Osteocyte (in vitro differentiated cells): ENCODE data around the gene PTGES3. TPM values are rescaled to one million over a fixed set of nuclear protein-coding genes. Genes with fewer than 3 reads are reported as not detected.
A peak's percentile ranks its signal among the peaks of the same experiment; 100 is the strongest.

ENCODE experiments used
- DNase-seq: peaks from one replicate; pipeline ENCODE4 v3.0.0; 2021; ENCODE audit warnings: mixed read lengths; ENCODE audit not compliant: unreplicated experiment; ENCODE audit errors: extremely low spot score
- H3K27ac Mint-ChIP-seq: one replicate; pipeline ENCODE4 v1.8.0; 2021; ENCODE audit warnings: mild to moderate bottlenecking, mixed read lengths; ENCODE audit not compliant: unreplicated experiment
- H3K27me3 Mint-ChIP-seq: one replicate; pipeline ENCODE4 v1.8.0; 2021; ENCODE audit warnings: mixed read lengths; ENCODE audit not compliant: unreplicated experiment
- H3K36me3 Mint-ChIP-seq: one replicate; pipeline ENCODE4 v1.8.0; 2021; ENCODE audit warnings: mixed read lengths; ENCODE audit not compliant: unreplicated experiment
- H3K4me1 Mint-ChIP-seq: one replicate; pipeline ENCODE4 v1.8.0; 2021; ENCODE audit warnings: mixed read lengths; ENCODE audit not compliant: unreplicated experiment
- H3K4me3 Mint-ChIP-seq: one replicate; pipeline ENCODE4 v1.8.0; 2021; ENCODE audit warnings: mild to moderate bottlenecking, moderate library complexity, mixed read lengths; ENCODE audit not compliant: unreplicated experiment
- H3K9me3 Mint-ChIP-seq: one replicate; pipeline ENCODE4 v1.8.0; 2021; ENCODE audit warnings: mixed read lengths; ENCODE audit not compliant: unreplicated experiment
- CTCF ChIP-seq: fragments of 200-600 bp; sonication (generic); IDR thresholded peaks from 2 replicates; pipeline ENCODE4 v1.5.0; 2021; ENCODE audit warnings: antibody characterized with exemption, mild to moderate bottlenecking, moderate library complexity
- total RNA-seq: library from RNA; stranded (reverse); gene quantifications from 2 replicates; pipeline ENCODE4 v1.2.1, GENCODE V29; 2021

Gene PTGES3
- total RNA-seq, 1 donor from 2014 or later: 140 TPM

GRCh38 chr12:56629459-56630179, 58.5 kb downstream of the PTGES3 start:
- H3K9me3 Mint-ChIP-seq: no peaks in the 10 kb centered on the region
- peaks cover 7% of the 10 kb centered on the region for H3K36me3 Mint-ChIP-seq
- H3K27ac Mint-ChIP-seq: peak overlapping the region; percentile 92
- H3K4me1 Mint-ChIP-seq: peaks cover 61% of the 10 kb centered on the region
- DNase-seq: no peak
- no peaks in the 10 kb centered on the region for H3K27me3 Mint-ChIP-seq
- peak overlapping the region; percentile 87 for H3K4me3 Mint-ChIP-seq
- no peak for TF ChIP-seq CTCF

- H3K27ac Mint-ChIP-seq: peak overlapping the region; percentile 92
- H3K27me3 Mint-ChIP-seq: no peaks in the 10 kb centered on the region
- H3K4me3 Mint-ChIP-seq: peak overlapping the region; percentile 87
- no peak for TF ChIP-seq CTCF
- no peak for DNase-seq
- H3K36me3 Mint-ChIP-seq: peaks cover 10% of the 10 kb centered on the region
- H3K9me3 Mint-ChIP-seq: no peaks in the 10 kb centered on the region
- peaks cover 59% of the 10 kb centered on the region for H3K4me1 Mint-ChIP-seq
These were observed 59.2 kb downstream of the PTGES3 start for GRCh38 chr12:56628671-56629458.

GRCh38 chr12:56626701-56627100, 61.4 kb downstream of the PTGES3 start:
- Mint-ChIP-seq H3K27me3 (no peaks in the 10 kb centered on the region), H3K9me3 (no peaks in the 10 kb centered on the region)
- TF ChIP-seq CTCF: no peak

GRCh38 chr12:56622535-56622934, 65.5 kb downstream of the PTGES3 start:
- no peaks in the 10 kb centered on the region for H3K27me3 Mint-ChIP-seq
- no peak overlapping the region for H3K27ac Mint-ChIP-seq
- no peak overlapping the region for H3K4me3 Mint-ChIP-seq
- H3K9me3 Mint-ChIP-seq: no peaks in the 10 kb centered on the region
- no peak for DNase-seq
- H3K4me1 Mint-ChIP-seq: peaks cover 14% of the 10 kb centered on the region
- H3K36me3 Mint-ChIP-seq: peaks cover 24% of the 10 kb centered on the region
- TF ChIP-seq CTCF: no peak

More at GRCh38 chr12:56626701-56627100, 61.4 kb downstream of the PTGES3 start:
- Mint-ChIP-seq H3K36me3 (peaks cover 13% of the 10 kb centered on the region), H3K4me1 (peaks cover 40% of the 10 kb centered on the region), H3K27ac (no peak overlapping the region), H3K4me3 (no peak overlapping the region)
- DNase-seq: no peak

GRCh38 chr12:56616925-56617324, 71.2 kb downstream of the PTGES3 start:
- DNase-seq: no peak
- Mint-ChIP-seq H3K27ac (no peak overlapping the region), H3K4me3 (no peak overlapping the region), H3K9me3 (no peaks in the 10 kb centered on the region), H3K27me3 (no peaks in the 10 kb centered on the region), H3K36me3 (peaks cover 62% of the 10 kb centered on the region), H3K4me1 (no peaks in the 10 kb centered on the region)
- TF ChIP-seq CTCF: no peak
